ENCODE measurements around the gene MFSD8. TPM values are rescaled to one million over a fixed set of nuclear protein-coding genes. Genes with fewer than 3 reads are reported as not detected.
"Not testable (repeated sequence)": the region's sequence is repeated elsewhere in the genome, so short reads cannot be mapped to it uniquely, and the experiment has no call there.

MFSD8 gene
- 47.6 TPM for total RNA-seq

- Histone ChIP-seq H3K9me3 (ENCODE audit: low read depth, low read length) (no peaks in the 10 kb centered on the region), H3K27me3 (ENCODE audit: insufficient read depth, low read length) (no peaks in the 10 kb centered on the region), H3K4me3 (ENCODE audit: low read length) (peak within 1 kb of the TSS; percentile 83), H3K4me1 (ENCODE audit: insufficient read depth, low read length) (peaks cover 18% of the 10 kb centered on the region)
Measured at GRCh38 chr4:127965062-127965802, at the start of gene MFSD8, which contains the start of gene ABHD18. Gene MFSD8 (minus strand): TSS chr4:127965173. CDS start chr4:127965133, 40 bp downstream. Gene ABHD18 (plus strand): TSS chr4:127965406. CDS start chr4:127982956, 17,550 bp downstream.

GRCh38 chr4:128009428-128009827 is 44.5 kb upstream of the MFSD8 start:
- H3K9me3 ChIP-seq (ENCODE audit: low read depth, low read length): no peaks in the 10 kb centered on the region

GRCh38 chr4:128006592-128006991 is 41.6 kb upstream of the MFSD8 start:
- H3K9me3 ChIP-seq (ENCODE audit: low read depth, low read length): no peaks in the 10 kb centered on the region
- no peaks in the 10 kb centered on the region for H3K4me1 ChIP-seq (ENCODE audit: insufficient read depth, low read length)
- no peak overlapping the region for H3K4me3 ChIP-seq (ENCODE audit: low read length)
- H3K27me3 ChIP-seq (ENCODE audit: insufficient read depth, low read length): no peaks in the 10 kb centered on the region

More at GRCh38 chr4:128009428-128009827, 44.5 kb upstream of the MFSD8 start:
- Histone ChIP-seq H3K4me1 (ENCODE audit: insufficient read depth, low read length) (no peaks in the 10 kb centered on the region), H3K27me3 (ENCODE audit: insufficient read depth, low read length) (no peaks in the 10 kb centered on the region), H3K4me3 (ENCODE audit: low read length) (no peak overlapping the region)

GRCh38 chr4:127997534-127998388 is 32.8 kb upstream of the MFSD8 start:
- H3K27me3 ChIP-seq (ENCODE audit: insufficient read depth, low read length): no peaks in the 10 kb centered on the region
- no peaks in the 10 kb centered on the region for H3K9me3 ChIP-seq (ENCODE audit: low read depth, low read length)
- H3K4me1 ChIP-seq (ENCODE audit: insufficient read depth, low read length): peaks cover 8% of the 10 kb centered on the region
- no peak overlapping the region for H3K4me3 ChIP-seq (ENCODE audit: low read length)

- H3K9me3 ChIP-seq (ENCODE audit: low read depth, low read length); H3K4me3 ChIP-seq (ENCODE audit: low read length); H3K27me3 ChIP-seq (ENCODE audit: insufficient read depth, low read length): not testable (repeated sequence)
- peaks cover 12% of the 10 kb centered on the region for H3K4me1 ChIP-seq (ENCODE audit: insufficient read depth, low read length)
Measured at GRCh38 chr4:127996521-127996920, 31.5 kb upstream of the MFSD8 start.

- Histone ChIP-seq H3K9me3 (ENCODE audit: low read depth, low read length) (no peaks in the 10 kb centered on the region), H3K27me3 (ENCODE audit: insufficient read depth, low read length) (no peaks in the 10 kb centered on the region), H3K4me1 (ENCODE audit: insufficient read depth, low read length) (peaks cover 12% of the 10 kb centered on the region), H3K4me3 (ENCODE audit: low read length) (no peak overlapping the region)
Measured at GRCh38 chr4:127995776-127996175, 30.8 kb upstream of the MFSD8 start.

- H3K27me3 ChIP-seq (ENCODE audit: insufficient read depth, low read length): no peaks in the 10 kb centered on the region
- no peak overlapping the region for H3K4me3 ChIP-seq (ENCODE audit: low read length)
- H3K9me3 ChIP-seq (ENCODE audit: low read depth, low read length): no peaks in the 10 kb centered on the region
- peaks cover 12% of the 10 kb centered on the region for H3K4me1 ChIP-seq (ENCODE audit: insufficient read depth, low read length)
Measured at GRCh38 chr4:127993151-127993550, 28.2 kb upstream of the MFSD8 start.

- no peak overlapping the region for H3K4me3 ChIP-seq (ENCODE audit: low read length)
- no peaks in the 10 kb centered on the region for H3K9me3 ChIP-seq (ENCODE audit: low read depth, low read length)
- H3K4me1 ChIP-seq (ENCODE audit: insufficient read depth, low read length): peaks cover 7% of the 10 kb centered on the region
- no peaks in the 10 kb centered on the region for H3K27me3 ChIP-seq (ENCODE audit: insufficient read depth, low read length)
Measured at GRCh38 chr4:127988638-127989037, 23.7 kb upstream of the MFSD8 start.

- H3K27me3 ChIP-seq (ENCODE audit: insufficient read depth, low read length): no peaks in the 10 kb centered on the region
- H3K4me3 ChIP-seq (ENCODE audit: low read length): no peak overlapping the region
- no peaks in the 10 kb centered on the region for H3K4me1 ChIP-seq (ENCODE audit: insufficient read depth, low read length)
- H3K9me3 ChIP-seq (ENCODE audit: low read depth, low read length): no peaks in the 10 kb centered on the region
Measured at GRCh38 chr4:127985989-127986388, 21.0 kb upstream of the MFSD8 start.

- Histone ChIP-seq H3K4me1 (ENCODE audit: insufficient read depth, low read length) (no peaks in the 10 kb centered on the region), H3K9me3 (ENCODE audit: low read depth, low read length) (no peaks in the 10 kb centered on the region), H3K4me3 (ENCODE audit: low read length) (no peak overlapping the region), H3K27me3 (ENCODE audit: insufficient read depth, low read length) (no peaks in the 10 kb centered on the region)
Measured at GRCh38 chr4:127982445-127982844, 17.5 kb upstream of the MFSD8 start.

- Histone ChIP-seq H3K4me3 (ENCODE audit: low read length) (no peak overlapping the region), H3K27me3 (ENCODE audit: insufficient read depth, low read length) (no peaks in the 10 kb centered on the region), H3K4me1 (ENCODE audit: insufficient read depth, low read length) (no peaks in the 10 kb centered on the region), H3K9me3 (ENCODE audit: low read depth, low read length) (no peaks in the 10 kb centered on the region)
Measured at GRCh38 chr4:127978930-127979329, 14.0 kb upstream of the MFSD8 start.

GRCh38 chr4:127975121-127975770 is 10.3 kb upstream of the MFSD8 start:
- no peaks in the 10 kb centered on the region for H3K27me3 ChIP-seq (ENCODE audit: insufficient read depth, low read length)
- H3K4me3 ChIP-seq (ENCODE audit: low read length): no peak overlapping the region
- H3K9me3 ChIP-seq (ENCODE audit: low read depth, low read length): no peaks in the 10 kb centered on the region
- H3K4me1 ChIP-seq (ENCODE audit: insufficient read depth, low read length): no peaks in the 10 kb centered on the region

GRCh38 chr4:127970925-127971324 is 6.0 kb upstream of the MFSD8 start:
- H3K9me3 ChIP-seq (ENCODE audit: low read depth, low read length); H3K4me1 ChIP-seq (ENCODE audit: insufficient read depth, low read length); H3K4me3 ChIP-seq (ENCODE audit: low read length); H3K27me3 ChIP-seq (ENCODE audit: insufficient read depth, low read length): not testable (repeated sequence)

GRCh38 chr4:127968586-127968985 is 3.6 kb upstream of the MFSD8 start:
- no peak overlapping the region for H3K4me3 ChIP-seq (ENCODE audit: low read length)
- no peaks in the 10 kb centered on the region for H3K9me3 ChIP-seq (ENCODE audit: low read depth, low read length)
- H3K27me3 ChIP-seq (ENCODE audit: insufficient read depth, low read length): no peaks in the 10 kb centered on the region
- peaks cover 15% of the 10 kb centered on the region for H3K4me1 ChIP-seq (ENCODE audit: insufficient read depth, low read length)

GRCh38 chr4:127967141-127967775 is 2.3 kb upstream of the MFSD8 start:
- Histone ChIP-seq H3K4me3 (ENCODE audit: low read length) (no peak overlapping the region), H3K4me1 (ENCODE audit: insufficient read depth, low read length) (peaks cover 18% of the 10 kb centered on the region), H3K9me3 (ENCODE audit: low read depth, low read length) (no peaks in the 10 kb centered on the region), H3K27me3 (ENCODE audit: insufficient read depth, low read length) (no peaks in the 10 kb centered on the region)

All from mononuclear cell (primary cell).